PFSK-1 (cell line): ENCODE results near the gene ZNF24.

Experiments used
- POLR2AphosphoS5 ChIP-seq: IDR thresholded peaks from 2 replicates; pipeline ENCODE4 v1.6.1; 2012; ENCODE audit warnings: low read depth, mild to moderate bottlenecking, control low read depth, low read length, moderate library complexity
- REST ChIP-seq, 2 experiments: IDR thresholded peaks; 2 replicates each; pipeline versions ENCODE4 v1.6.1 to v1.8.0; 2011 to 2012; ENCODE audit warnings: low read depth in 2 of 2, low read length in 2 of 2, control low read depth in 1 of 2, inconsistent platforms in 1 of 2, mild to moderate bottlenecking in 1 of 2, moderate library complexity in 1 of 2; ENCODE audit not compliant: insufficient read depth in 1 of 2
- TAF1 ChIP-seq: IDR thresholded peaks from 2 replicates; pipeline ENCODE4 v1.6.1; 2012; ENCODE audit warnings: low read length, control low read depth, borderline replicate concordance; ENCODE audit not compliant: insufficient read depth

- TF ChIP-seq REST (IDR thresholded peaks at IDR 0.05; ENCODE audit: insufficient read depth in 1 of 2, low read depth in 2 of 2, low read length in 2 of 2) = no peak
- no peak for TF ChIP-seq POLR2AphosphoS5
- no peak for TF ChIP-seq TAF1
These were observed 33.8 kb upstream of the ZNF24 start for GRCh38 chr18:35377875-35378573.
